Suppressor macrophage (primary cell): ENCODE data around the gene PCSK6.

ENCODE experiments used
- DNase-seq, 4 experiments: peaks; one replicate each; pipeline ENCODE4 v3.0.0-alpha.2; 2020 to 2022

The PCSK6 gene

DNA sequence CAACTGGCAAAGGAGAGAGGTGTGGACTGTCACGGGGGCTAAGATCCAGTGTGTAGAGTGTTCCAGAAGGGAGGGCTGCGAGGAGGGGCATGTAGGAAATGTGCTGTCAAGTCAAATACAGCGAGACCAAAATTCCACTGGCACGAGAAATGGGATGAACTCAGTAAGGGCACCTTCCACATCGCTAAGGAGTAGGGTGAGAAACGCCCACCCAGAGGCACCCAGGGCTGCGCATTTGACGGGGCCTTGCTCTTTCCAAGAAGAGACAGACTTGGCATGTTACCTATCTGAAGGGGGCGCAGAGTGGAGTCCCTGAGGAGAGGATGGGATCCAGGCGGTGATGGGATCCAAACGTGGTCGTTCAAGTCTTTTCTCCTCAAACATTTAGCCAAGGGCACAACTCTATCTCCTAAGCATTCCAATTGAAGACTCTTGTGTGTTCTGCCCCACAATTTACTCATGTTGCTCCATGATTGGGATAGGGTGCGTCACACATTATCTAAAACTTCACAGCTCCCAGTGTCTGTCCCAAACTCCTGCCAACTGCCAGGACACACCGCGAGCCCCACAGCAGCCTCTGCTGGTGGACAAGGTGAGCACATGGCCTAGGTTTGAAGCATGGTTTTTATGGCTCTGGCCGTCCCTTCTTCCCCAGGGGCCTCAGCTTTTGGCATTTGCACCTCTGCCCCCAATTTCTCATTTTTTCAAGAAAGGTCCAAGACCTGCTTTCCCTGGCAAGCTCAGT lies 219.9 kb downstream of the PCSK6 start:
- DNase-seq, result peak in 1 of 4 experiments; percentile 24

DNA sequence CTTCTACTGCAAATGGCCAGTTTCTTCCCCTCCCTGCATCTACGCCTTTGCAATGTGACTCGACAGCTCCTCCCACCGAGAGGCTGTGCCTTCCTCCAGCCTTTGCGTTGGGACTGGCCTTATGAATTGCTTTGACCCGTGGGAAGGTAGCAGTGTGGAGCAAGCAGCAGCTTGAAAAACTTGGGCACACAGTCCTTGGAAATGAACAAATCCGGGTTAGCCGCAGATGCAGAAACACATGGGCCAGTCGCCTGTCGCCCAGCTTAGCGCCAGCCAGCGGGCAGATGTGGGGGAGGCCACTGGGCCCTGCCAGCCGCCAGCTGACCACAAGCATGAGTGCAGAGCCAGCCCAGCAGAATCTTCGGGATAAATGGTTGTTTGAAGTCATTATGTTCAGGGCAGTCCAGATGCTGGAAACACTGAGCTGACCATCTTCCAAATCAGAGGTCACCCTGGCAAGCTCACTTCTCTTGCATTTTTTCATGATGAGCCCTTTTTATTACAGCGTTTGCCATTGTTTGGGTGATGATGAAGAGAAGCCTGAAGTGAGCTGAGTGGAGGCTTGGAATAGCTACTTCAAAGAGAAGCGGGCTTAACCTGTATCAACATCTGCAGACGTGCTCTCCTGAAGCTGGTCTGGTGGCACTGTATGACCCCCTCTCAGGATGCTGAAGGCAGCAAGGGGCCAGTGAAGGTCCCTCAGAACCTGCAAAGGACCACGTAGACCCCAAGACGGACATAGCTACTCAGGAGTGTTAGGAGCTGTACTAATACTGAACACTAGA lies 222.0 kb downstream of the PCSK6 start:
- no peak for DNase-seq

- DNase-seq, result no peak
Measured at GRCh38 chr15:101266787-101267186, 222.7 kb downstream of the PCSK6 start.

DNA sequence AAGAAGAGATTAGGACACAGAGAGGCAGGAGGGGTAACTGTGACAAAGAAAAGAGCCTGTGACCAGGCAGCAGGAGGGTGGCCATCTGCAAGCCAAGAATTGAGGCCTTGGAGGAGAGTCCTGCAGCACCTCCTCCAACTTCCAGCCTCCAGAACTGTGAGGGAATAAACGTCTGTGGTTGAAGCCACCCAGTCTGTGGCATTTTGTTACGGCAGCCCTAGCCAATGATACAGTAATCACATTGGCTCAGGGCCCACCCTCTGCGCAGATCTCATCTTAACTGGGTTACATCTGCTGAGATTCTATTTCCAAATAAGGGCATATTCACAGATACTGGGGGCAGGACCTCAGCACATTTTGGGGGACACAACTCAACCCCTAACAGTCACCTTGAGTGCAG lies 223.5 kb downstream of the PCSK6 start:
- no peak for DNase-seq

DNA sequence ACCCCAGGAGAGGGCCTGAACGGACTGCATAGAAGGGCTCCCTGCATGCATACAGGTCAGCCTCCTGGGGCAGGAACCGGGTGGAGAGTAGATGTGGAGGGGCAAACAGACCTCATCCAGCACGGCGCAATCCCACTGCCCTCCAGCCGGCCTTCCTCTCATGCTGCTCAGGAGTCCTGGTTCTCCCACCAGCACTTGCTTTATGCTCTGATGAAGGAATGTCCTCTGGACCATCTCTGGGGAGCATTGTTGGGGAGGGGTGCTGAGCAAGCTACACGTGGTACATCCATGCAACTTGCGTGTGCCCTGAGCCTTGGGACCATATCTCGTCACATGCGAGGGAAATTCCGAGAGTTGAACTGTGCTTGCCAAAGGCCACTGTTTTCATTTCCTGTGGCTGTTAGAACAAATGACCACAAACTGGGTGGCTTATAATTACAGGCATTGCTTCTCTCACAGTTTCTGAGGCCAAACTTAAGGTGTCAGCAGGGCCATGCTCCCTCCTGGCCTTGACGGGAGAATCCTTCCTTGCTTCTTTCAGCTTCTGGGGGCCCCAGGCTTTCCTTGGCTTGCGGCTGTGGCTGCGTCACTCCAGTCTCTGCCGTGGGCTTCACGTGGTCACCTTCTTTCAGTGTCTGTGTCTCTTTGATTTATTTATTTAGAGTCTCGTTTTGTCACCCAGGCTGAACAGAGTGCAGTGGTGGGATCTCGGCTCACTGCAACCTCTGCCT lies 224.4 kb downstream of the PCSK6 start:
- DNase-seq, result peak in 2 of 4 experiments; percentile 30 to 34

DNA sequence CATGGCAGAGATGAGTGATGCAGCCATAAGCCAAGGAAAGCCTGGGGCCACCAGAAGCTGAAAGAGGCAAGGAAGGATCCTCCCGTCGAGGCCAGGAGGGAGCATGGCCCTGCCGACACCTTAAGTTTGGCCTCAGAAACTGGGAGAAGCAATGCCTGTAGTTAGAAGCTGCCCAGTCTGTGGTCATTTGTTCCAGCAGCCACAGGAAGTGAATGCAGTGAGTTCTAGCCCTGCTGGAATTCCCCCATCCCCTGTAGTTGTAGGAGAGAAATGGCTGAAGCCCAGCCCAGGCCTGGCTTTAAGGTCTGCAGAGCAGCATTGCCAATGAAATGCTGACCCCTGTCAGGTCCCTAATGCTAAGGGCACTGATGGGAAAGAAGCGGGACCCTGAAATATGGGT lies 225.5 kb downstream of the PCSK6 start:
- peak in 3 of 4 experiments; percentile 32 to 54 (median 43) for DNase-seq

DNA sequence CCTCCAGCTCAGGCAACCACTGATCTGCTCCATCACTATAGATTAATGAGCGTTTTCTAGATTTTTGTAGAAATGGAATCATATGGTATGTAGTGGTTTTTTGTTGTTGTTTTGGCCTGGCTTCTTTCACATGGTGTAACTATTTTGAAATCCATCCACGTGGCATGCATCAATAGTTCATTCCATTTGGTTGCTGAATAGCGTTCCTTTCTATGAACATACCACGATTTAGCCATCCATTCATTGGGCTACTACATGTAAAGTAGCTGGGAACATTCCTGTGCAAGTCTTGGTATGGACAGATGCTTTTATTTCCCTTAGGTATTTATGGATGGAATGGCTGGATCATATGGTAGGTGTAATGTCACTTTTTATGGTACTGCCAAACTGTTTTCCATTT lies 227.0 kb downstream of the PCSK6 start:
- DNase-seq, result no peak

DNA sequence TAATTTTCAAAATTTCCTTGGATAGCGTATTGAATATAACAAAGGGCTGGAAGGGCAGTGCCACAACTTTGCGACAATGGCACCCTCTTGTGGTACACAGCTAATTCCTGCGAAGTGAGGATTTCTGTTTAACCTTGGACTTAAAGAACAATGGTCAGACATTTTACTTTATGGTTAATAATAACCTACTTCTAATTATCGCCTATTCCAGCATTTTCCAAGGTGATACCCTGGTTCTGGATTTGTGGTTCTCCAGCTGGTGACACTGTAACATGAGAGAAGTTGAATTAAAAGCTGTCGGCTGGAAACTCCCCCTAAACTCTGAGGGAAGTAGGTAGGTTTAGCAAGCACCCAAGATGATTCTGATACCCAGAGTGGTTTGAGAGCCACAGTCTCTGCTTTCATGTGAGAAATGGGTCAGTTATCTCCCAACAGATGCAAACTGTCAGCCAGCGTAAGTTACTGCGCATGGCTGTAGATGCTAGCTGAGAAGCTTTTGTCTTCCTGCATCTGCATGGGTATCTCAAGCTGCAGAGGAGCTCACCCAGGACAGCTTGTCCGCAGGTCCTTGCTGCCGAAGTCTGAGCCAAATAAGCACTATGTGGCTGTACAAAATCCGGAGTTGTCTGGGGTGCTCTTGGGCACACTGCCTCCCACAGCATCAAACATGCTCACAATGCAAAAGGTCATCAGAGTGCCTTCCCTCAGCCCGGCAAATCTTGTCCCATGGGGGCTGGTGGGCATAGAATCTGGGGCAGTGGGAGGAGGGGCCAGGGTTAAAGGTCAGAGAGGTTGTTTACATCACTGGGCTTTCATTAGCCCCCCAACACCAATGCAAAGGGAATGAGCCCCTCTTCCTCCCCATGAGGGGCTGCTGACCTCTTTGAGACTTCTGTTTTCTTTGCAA lies 231.0 kb downstream of the PCSK6 start:
- DNase-seq, result peak; percentile 80 to 90 (median 81)

- DNase-seq, result peak in 1 of 4 experiments; percentile 29
Measured at GRCh38 chr15:101256757-101257156, 232.8 kb downstream of the PCSK6 start.

GRCh38 chr15:101255615-101256241 lies 233.8 kb downstream of the PCSK6 start:
- peak in 3 of 4 experiments; percentile 24 to 44 (median 25) for DNase-seq

DNA sequence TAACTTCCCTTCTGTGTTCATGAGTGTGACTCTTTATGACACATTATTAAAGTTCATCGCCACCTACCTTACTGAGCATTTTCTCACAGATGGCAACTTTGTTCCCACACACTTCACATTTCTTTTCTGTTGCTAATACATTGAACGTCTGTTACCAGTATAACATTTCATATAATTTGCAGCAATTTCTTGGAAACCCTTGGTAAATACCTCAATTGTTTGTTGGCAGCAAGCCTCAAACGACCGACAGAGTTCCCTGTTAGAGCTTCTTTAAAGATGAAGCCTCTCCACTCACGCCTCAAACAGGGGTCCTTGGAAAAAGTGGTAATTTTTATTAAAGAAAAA lies 234.5 kb downstream of the PCSK6 start:
- peak in 2 of 4 experiments; percentile 29 to 63 for DNase-seq

- DNase-seq, result no peak
Measured at GRCh38 chr15:101254157-101255050, 235.1 kb downstream of the PCSK6 start.
